Heart right ventricle (tissue), 16 donors: ENCODE data around the gene LAMA2. TPM values are rescaled to one million over a fixed set of nuclear protein-coding genes. Genes with fewer than 3 reads are reported as not detected.

Source experiments
- ATAC-seq, 8 donors: fragments of 200-7000 bp; cut with Tn5 transposase; one replicate each; pipeline ENCODE4 v1.9.1; 2020; ENCODE audit warnings: mild to moderate bottlenecking in 8 of 8, moderate library complexity in 8 of 8, moderate number of reproducible peaks in 1 of 8
- DNase-seq, 2 donors: peaks; one replicate each; pipeline ENCODE4 v3.0.0-alpha.2; 2020
- H3K27ac ChIP-seq, 10 donors: fragments of 200-600 bp; sonication (generic) in 2 of 10; one replicate each; pipeline versions ENCODE4 v1.5.0 to v1.8.0; 2020 to 2022; ENCODE audit warnings: mild to moderate bottlenecking in 3 of 10
- H3K27me3 ChIP-seq, 7 donors: fragments of 200-600 bp; one replicate each; pipeline ENCODE4 v1.8.0; 2021 to 2022; ENCODE audit warnings: mild to moderate bottlenecking in 2 of 7
- H3K36me3 ChIP-seq, 9 donors: fragments of 200-600 bp; sonication (generic) in 1 of 9; one replicate each; pipeline versions ENCODE4 v1.5.0 to v1.8.0; 2020 to 2022; ENCODE audit warnings: mild to moderate bottlenecking in 2 of 9
- H3K4me1 ChIP-seq, 9 donors: fragments of 200-600 bp; sonication (generic) in 1 of 9; one replicate each; pipeline versions ENCODE4 v1.5.0 to v1.8.0; 2020 to 2022; ENCODE audit warnings: mild to moderate bottlenecking in 4 of 9
- H3K4me3 ChIP-seq, 10 donors: fragments of 200-600 bp; sonication (generic) in 2 of 10; one replicate each; pipeline versions ENCODE4 v1.5.0 to v1.8.0; 2020 to 2022; ENCODE audit warnings: mild to moderate bottlenecking in 7 of 10, moderate library complexity in 2 of 10
- H3K9me3 ChIP-seq, 11 donors: fragments of 200-600 bp in 10 of 11; sonication (generic) in 2 of 11; one replicate each; pipeline versions ENCODE4 v1.5.0 to v1.8.0; 2013 to 2022; ENCODE audit warnings: mild to moderate bottlenecking in 2 of 11, control low read depth in 1 of 11, moderate library complexity in 1 of 11
- CTCF ChIP-seq, 9 donors: fragments of 200-600 bp; sonication (generic) in 2 of 9; IDR thresholded peaks; one replicate each; pipeline versions ENCODE4 v1.5.0 to v1.8.0; 2021 to 2022; ENCODE audit warnings: antibody characterized with exemption in 9 of 9, mild to moderate bottlenecking in 5 of 9, moderate library complexity in 1 of 9
- WGBS, 2 donors: extraction: QIAGEN DNeasy Blood & Tissue Kit; methylation state at CpG; one replicate each; pipeline ENCODE4 v1.1.7; 2013; ENCODE audit warnings: inconsistent platforms in 1 of 2; 5-methylcytosine and 5-hydroxymethylcytosine counted together
- intact Hi-C, 10 donors: fragments of 100-400 bp; cut with DNase I; formaldehyde crosslinking; loops; one replicate each; pipeline versions ENCODE4 v1.11.1 to v1.14.2; 2022
- polyA plus RNA-seq, 2 donors: library from polyadenylated mRNA; stranded (reverse); fragments of 200-250 nt; gene quantifications; one replicate each; pipeline ENCODE4 v1.2.3, GENCODE V29; 2013
- total RNA-seq, 10 donors: library from RNA; stranded (reverse); fragmentation: NEBNext Ultra II Directional in 3 of 10; extraction: Animal tissue kit (Norgen Biotek cat#: 25700) in 3 of 10; gene quantifications; one replicate each; pipeline versions ENCODE4 v1.2.1 to v1.2.4, GENCODE V29; 2021 to 2023
- donor health status: Arrhythmogenic right ventricular cardiomyopathy.
- donor health status: ischemic (EF 13 %, LVEDD 7.1; RV severe dilation, severe dysfunction).
- donor health status: healthy with polysubstance abuse.
- donor health status: DM: no; HTN: yes; CAD: no.
- donor health status: DM: no; HTN: no; CAD: no.
- donor health status: ischemic (EF 25% LVEDD 6.9; RV normal size, moderate dysfunction).
- donor health status: ischemic (EF 25% LVEDD 5.7; RV mildly dilated, moderate dysfunction).
- donor health status: healthy.
- donor health status: DM: yes; HTN: yes; CAD: no.
- donor health status: Ischemic cardiomyopathy.
- donor health status: ischemic (EF 35%, LVEDD 5.7; RV mildly dilated, moderate dysfunction).
- donor health status: nonischemic (EF 11% LVEDD 7.7; RV severe dilation, severe dysfunction).
- donor health status: DM: yes; HTN: yes; CAD: no.
- donor health status: PGD.
- donor health status: ischemic (EF 29% LVEDD 5.4; RV normal size, mild dysfunction).
- donor health status: nonischemic (EF 23%, LVEDD 6.1; RV moderate dilation, normal function).

LAMA2 gene
- total and polyA plus RNA-seq, 12 donors, result 31.1 to 293 (median 223) TPM

- ATAC-seq (no peak), DNase-seq (no peak)
- no peak for TF ChIP-seq CTCF (IDR thresholded peaks at IDR 0.05)
- Histone ChIP-seq H3K9me3 (no peaks in the 10 kb centered on the region), H3K4me1 (peaks cover 0 to 31% (median 10%) of the 10 kb centered on the region in 9 donors), H3K27me3 (no peaks in the 10 kb centered on the region), H3K36me3 (peaks cover 0 to 10% (median 0%) of the 10 kb centered on the region in 9 donors), H3K4me3 (peak overlapping the region in 1 of 10 donors; percentile 16), H3K27ac (peak overlapping the region in 5 of 10 donors; percentile 13 to 61 (median 23))
- 42 to 46% methylated on average over 4 of the region's 4 CpGs for WGBS, 2 donors
- intact Hi-C loops, result no loop called here
These were observed 353.1 kb downstream of the LAMA2 start for GRCh38 chr6:129236001-129236517.

- ATAC-seq (no peak), DNase-seq (no peak)
- intact Hi-C loops, result no loop called here
- no peaks in the 10 kb centered on the region for H3K9me3 ChIP-seq
- no peak overlapping the region for H3K4me3 ChIP-seq
- peaks cover 0 to 10% (median 0%) of the 10 kb centered on the region in 9 donors for H3K36me3 ChIP-seq
- H3K4me1 ChIP-seq, result peaks cover 0 to 61% (median 32%) of the 10 kb centered on the region in 9 donors
- WGBS, 2 donors, result 74 to 88% methylated on average over 1 of the region's 1 CpG
- no peaks in the 10 kb centered on the region for H3K27me3 ChIP-seq
- no peak for TF ChIP-seq CTCF (IDR thresholded peaks at IDR 0.05)
- H3K27ac ChIP-seq, result no peak overlapping the region
These were observed 356.1 kb downstream of the LAMA2 start for GRCh38 chr6:129238991-129239390.

GRCh38 chr6:129239825-129240491 lies 357.0 kb downstream of the LAMA2 start:
- peak in 1 of 8 donors; percentile 21 for ATAC-seq
- WGBS, 2 donors, result 84 to 92% methylated on average over 10 of the region's 10 CpGs
- H3K4me3 ChIP-seq, result no peak overlapping the region
- H3K27ac ChIP-seq, result no peak overlapping the region
- no peak for TF ChIP-seq CTCF (IDR thresholded peaks at IDR 0.05)
- no peak for DNase-seq
- intact Hi-C loops, result loop anchor here in 3 of 10 donors (10.0 kb wide), 3 partner anchors 355 to 515 kb away; partner anchors contain the start of gene LAMA2 (in 1 of the 3)
- H3K36me3 ChIP-seq, result peaks cover 0 to 10% (median 0%) of the 10 kb centered on the region in 9 donors
- H3K4me1 ChIP-seq, result peaks cover 0 to 67% (median 33%) of the 10 kb centered on the region in 9 donors
- H3K27me3 ChIP-seq, result no peaks in the 10 kb centered on the region
- no peaks in the 10 kb centered on the region for H3K9me3 ChIP-seq

- H3K27ac ChIP-seq, result no peak overlapping the region
- intact Hi-C loops, result loop anchor here in 3 of 10 donors (10.0 kb wide), 3 partner anchors 356 to 516 kb away; partner anchors contain the start of gene LAMA2 (in 1 of the 3)
- peaks cover 0 to 67% (median 28%) of the 10 kb centered on the region in 9 donors for H3K4me1 ChIP-seq
- H3K4me3 ChIP-seq, result no peak overlapping the region
- no peak for TF ChIP-seq CTCF (IDR thresholded peaks at IDR 0.05)
- H3K36me3 ChIP-seq, result peaks cover 0 to 10% (median 0%) of the 10 kb centered on the region in 9 donors
- no peaks in the 10 kb centered on the region for H3K9me3 ChIP-seq
- DNase-seq (no peak), ATAC-seq (no peak)
- no peaks in the 10 kb centered on the region for H3K27me3 ChIP-seq
- WGBS, 2 donors, result 90 to 93% methylated on average over 2 of the region's 2 CpGs
These were observed 357.5 kb downstream of the LAMA2 start for GRCh38 chr6:129240492-129240853.
